ENCODE results near the gene SLC26A3.

SLC26A3 gene

DNA sequence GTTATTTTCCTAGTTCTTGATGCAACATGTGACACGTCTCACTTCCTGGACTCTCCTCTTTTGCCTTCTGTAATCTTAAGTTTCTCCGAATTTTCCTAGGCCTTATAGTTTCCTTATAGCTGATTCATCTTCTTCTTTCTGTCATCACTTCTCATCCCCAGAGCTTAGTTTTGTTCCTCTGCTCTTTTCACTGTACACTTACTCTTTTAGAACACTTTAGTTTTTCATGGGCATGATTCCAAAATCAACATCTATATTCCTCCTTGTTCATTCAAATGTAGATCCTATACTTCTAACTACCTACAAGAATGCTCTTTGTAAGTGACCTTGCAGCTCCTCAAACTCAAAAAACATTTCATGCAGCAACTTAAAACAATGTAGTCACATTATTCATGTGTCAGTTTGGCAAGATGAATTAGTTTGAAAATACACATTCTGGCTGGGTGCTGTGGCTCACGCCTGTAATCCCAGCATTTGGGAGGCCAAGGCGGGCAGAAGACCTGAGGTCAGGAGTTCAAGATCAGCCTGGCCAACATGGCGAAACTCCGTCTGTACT, 13.1 kb upstream of the SLC26A3 start:
- DNase-seq (ENCODE audit: low read depth in 3 of 3): no peak

DNA sequence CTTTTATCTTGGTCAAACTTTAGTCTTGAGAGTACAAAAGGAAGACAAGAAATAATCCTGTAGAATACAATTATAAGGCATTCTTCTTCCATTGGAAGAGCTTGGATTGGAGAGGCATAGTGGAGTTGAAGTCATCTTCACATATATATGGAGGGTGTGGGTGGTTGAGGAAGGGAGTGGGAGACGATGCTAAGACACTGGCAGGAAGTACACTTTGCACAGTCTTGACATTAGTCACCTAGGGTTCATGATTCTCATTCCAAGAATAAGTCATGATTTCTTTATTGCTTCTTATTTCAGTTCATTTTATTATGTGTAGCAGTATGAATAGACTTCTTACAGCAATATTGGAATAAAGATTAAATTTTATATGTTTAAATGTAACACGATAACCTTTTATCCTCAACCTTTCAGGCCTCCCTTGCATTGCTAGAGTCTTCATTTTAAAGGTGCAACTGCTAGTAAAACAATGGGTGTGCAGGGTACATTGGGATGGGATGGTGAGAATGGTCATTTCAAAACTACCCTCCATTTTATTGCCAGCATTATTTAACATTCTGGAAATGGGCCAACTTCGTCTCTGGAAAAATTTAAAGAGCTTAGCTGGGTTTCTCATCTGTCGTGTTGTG, 12.3 kb upstream of the SLC26A3 start:
- no peak for DNase-seq (ENCODE audit: low read depth in 3 of 3)

DNA sequence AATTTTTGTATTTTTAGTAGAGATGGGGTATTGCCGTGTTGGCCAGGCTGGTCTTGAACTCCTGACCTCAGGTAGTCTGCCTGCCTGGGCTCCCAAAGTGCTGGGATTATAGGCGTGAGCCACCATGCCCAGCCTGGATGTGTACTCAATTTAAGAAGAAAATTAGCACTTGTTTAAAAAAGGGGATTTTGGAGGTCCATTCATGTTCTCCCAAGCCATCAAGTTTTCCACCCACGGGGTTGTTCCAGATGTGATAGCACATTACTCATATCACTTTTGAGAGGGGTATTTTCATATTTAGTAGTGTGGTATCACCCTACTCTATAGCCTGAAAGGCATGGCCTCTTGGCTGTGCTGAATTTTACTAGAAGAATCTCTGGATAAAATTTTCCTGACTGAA, 10.5 kb upstream of the SLC26A3 start:
- peak; percentile 29 to 33 (median 29) for DNase-seq (ENCODE audit: low read depth in 3 of 3)

DNA sequence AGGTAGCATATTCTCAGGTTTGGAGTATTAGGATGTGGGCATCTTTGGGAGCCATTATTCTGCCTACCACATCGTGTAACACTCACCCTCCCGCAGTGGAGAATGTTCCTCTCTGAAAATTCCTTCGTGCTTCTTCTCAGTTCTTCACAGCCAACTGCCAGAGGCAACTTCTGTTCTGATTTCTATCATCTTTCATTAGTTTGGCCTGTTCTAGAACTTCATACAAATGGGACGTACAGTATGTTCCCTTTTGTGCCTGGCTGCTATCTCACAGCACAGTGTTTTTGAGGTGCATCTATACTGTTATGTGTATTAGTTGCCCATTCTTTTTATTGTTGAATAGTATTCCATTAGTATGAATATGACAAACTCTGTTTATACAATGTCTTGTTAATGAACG, 8.9 kb upstream of the SLC26A3 start:
- DNase-seq (ENCODE audit: low read depth in 3 of 3): no peak

DNA sequence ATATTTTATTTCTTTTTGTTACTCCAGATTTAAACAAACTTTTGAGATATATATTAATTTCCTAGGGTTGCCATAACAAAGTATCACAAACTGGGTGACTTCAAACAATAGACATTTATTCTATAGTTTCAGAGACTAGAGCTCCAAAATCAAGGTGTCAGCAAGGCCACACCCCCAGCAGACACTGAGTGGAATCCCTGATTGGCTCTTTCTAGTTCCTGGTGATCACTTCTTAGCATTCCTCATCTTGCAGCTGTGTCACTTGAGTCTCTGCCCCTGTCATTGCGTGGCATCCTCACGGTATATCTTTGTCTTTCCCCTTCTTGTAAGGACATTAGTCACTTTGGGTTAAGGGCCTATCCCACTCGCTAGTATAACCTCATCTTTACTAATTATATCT, 7.6 kb upstream of the SLC26A3 start:
- DNase-seq (ENCODE audit: low read depth in 3 of 3): no peak

DNA sequence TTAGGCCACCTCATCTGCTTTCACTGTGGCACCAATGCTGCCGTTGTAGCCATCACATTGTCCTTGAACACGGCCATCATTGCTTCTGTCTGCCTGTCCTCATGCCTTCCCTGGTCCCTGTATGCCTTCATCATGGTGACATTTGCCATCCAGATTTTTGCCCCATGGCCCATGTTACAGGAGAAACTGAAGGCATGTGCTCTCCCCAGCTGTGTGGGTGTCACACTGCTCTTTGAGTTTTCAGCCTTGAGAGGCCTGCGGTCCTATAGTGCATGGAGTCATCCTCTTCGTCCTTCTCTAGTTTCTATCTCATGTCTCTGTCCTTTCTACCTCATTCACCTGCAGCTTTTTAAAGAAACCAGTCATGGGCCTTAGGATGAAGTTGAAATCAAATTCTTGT, 6.2 kb upstream of the SLC26A3 start:
- DNase-seq (ENCODE audit: low read depth in 3 of 3): no peak

DNA sequence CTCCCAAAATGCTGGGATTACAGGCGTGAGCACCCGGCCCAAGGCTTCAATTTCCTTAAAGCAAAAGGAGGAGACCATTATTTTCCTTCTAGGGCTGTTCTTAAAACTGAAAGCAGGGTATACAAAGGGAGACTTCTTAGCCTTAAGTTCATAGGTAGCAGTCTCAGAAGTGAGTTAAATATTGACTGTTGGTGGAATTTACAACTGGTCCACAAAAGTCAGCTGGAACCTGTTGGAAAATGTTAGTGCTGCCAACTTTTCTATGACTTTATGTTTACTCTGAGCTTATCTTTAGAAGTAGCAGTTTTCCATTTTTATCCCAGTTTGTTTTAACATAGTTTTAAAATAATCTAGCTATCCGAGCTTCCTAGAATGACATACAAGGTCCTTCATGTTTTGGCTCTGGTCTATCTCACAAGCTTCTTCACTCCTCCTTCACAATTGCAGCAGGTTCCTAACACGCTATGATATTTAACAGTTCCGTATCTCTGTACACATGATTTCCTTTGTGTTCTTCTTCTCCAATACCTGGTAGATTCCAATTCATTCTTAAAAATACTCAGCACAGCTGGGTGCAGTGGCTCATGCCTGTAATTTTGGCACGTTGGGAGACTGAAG, 3.3 kb downstream of the SLC26A3 start:
- no peak for DNase-seq (ENCODE audit: low read depth in 3 of 3)

DNA sequence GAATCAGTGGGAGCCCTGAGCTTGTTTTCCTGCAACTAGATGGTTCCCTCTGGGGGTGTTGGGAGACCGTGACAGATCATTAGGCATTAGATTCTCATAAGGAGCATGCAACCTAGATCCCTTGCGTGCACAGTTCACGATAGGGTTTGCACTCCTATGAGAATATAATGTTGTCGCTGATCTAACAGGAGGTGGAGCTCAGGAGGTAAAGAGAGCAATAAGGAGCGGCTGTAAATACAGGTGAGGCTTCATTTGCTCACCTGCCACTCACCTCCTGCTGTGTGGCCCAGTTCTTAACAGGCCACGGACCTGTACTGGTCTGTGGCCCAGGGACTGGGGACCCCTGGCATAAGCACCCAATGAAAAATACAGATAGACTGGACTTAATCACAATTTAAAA, 10.7 kb downstream of the SLC26A3 start:
- DNase-seq (ENCODE audit: low read depth in 3 of 3): no peak

DNA sequence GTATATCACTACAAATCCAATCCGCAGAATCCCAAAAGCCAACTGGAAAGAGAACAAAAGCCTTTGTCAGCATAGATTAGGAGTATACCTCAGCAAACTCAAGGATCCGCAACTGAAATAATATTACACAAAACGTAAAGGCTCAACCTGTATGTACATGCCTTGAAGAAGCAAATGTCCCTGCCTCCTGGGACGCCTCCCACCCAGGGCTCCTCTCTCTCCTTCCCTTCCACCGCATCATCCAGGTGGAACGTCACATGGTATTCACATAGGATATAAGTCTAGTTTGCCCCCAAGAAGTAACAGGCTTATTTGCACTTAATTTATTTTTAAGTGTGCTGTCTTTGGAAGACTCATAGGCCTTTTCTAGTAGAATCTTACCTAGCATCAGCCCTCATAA, 13.4 kb downstream of the SLC26A3 start:
- no peak for DNase-seq (ENCODE audit: low read depth in 3 of 3)

DNA sequence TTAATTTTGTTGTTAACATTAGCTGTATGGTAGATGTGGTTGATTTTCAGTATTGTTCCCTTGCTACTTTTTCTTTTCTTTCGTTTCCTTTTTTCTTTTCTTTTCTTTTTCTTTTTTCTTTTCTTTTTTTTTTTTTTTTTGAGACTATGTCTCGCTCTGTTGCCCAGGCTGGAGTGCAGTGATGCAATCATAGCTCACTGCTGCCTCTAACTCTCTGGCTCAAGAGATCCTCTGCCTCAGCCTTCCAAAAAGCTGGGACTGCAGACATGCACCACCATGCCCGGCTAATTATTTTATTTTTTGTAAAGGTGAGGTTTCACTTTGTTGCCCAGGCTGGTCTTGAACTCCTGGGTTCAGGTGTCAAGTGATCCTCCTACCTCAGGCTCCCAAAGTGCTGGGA, 14.4 kb downstream of the SLC26A3 start:
- DNase-seq (ENCODE audit: low read depth in 3 of 3): no peak

DNA sequence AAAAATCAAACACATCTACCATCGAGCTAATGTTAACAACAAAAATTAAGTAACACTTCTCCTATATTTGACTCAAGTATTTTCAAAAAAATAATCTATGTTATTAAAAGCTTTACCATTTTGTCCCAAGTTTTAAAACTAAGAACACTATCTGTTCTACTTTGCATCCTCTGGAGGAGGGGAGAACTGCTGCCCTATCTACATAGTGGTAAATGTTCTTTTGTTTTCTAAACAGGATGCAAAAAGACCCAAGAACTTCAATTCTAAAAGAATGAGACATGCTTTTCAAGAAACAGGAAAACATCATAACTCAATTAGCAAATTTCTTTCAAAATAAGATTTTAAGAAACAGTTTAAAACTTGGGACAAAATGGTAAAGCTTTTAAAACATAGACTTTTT, 14.8 kb downstream of the SLC26A3 start:
- DNase-seq (ENCODE audit: low read depth in 3 of 3): no peak

DNA sequence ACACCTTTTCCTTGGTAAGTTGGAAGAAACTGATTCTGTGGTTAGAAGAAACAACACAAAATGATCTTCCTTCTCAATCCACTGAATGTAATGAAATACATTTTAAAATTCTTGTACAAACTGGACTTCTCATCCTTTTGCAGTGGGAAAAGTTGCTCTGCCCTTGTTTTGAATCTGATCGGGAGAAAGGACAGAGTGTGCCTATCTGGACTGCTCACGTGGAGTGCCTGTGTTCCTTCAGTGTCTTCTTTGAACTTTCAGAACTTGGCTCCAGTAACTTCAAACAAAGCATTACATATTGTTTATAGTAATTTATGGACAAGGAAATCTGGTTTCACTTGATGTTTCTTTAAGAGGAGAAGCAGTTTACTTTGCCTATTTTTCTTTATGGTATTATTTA, 17.1 kb downstream of the SLC26A3 start:
- no peak for DNase-seq (ENCODE audit: low read depth in 3 of 3)

DNA sequence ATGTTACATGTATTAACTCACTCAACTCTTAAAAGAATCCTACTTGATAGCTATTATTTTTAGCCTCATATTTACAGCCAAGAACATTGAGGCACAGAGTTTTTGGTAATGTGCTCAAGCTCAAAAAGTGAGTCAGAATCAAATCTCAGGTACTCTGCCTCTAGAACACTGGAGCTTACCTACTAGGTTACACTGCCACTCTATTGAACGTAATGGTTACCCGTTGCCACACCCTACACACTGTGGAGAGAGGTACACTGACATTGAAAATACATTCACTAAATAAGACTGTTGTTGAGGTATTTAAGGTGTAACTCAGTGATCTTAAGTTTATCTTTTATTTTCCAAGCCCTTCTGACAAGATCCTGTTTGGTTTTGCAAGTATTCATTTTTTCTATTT, 17.9 kb downstream of the SLC26A3 start:
- no peak for DNase-seq (ENCODE audit: low read depth in 3 of 3)

DNA sequence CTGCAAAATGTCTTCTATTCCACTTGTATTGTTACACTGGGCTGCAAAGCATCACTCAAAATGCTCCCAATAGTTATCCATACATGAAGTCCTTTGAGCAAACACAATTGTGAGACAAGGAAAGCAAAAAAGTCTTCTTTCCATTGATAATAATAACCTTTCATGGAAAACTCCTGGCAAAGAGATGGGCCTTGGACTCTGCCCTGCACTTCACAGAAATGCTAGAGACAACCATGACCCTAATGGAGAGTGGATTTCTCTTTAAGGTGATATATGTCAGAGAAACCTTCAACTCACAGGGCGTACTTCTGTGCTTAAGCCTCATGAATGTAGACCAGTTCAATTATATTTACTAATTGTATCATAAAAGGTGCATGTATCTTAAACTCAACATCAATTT, 19.4 kb downstream of the SLC26A3 start:
- no peak for DNase-seq (ENCODE audit: low read depth in 3 of 3)

DNA sequence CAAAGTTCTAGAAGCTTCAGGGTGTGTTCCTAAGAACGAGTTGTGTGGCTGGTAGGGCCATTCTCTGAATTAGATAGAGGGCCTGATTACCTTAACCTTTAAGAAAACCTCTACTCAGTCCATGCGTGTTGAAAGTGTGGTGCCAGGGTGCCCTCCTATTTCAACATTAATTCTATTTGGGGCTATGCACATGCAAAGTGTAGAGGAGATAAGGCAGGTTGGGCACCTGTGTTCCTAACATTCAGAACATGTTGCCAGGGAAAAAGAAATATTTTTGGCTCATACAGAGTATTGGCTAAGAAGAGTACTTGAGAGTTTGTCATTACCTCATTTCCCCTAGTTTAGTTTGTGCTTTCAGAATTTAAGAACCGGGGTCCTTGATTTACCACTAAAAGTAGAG, 20.6 kb downstream of the SLC26A3 start:
- DNase-seq (ENCODE audit: low read depth in 3 of 3): no peak

DNA sequence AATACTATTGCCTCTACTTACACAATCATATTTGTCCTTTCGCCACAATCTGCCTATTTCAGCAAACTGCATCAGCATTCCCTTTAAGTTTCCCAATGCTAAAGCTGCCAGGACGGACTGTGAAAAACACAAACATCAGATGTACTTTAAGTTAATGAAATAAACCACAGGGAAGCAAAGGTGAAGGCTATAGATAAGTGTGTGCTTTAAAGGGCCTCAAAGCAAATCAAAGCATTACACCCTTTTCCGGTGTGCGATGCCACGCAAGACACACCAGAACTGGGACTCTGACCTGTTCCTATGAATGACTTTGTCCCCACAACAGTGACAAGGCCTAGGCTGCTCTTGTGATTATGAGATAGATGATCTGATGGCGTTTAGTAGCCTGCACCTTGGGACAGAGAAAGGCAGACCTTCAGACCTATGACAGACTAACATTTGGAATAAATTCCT, 23.4 kb downstream of the SLC26A3 start:
- DNase-seq (ENCODE audit: low read depth in 3 of 3): no peak

DNA sequence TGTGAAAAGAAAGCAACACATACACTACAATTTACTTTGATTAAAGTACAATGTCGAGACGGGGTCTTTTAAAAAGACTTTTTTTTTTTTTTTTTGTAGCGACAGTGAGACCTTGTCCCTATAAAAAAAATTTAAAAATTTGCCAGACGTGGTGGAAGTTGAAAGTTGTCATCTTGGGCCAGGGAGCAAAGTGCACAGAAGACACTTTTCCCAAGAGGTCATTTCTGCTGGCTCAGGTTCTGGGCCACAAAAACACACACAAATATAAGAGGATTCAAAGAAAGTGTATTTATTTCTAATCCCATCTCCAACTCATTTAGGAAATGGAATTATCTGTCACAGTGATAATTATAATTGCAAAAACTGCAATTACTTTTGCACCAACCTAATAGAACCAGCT, 24.7 kb downstream of the SLC26A3 start:
- DNase-seq (ENCODE audit: low read depth in 3 of 3): no peak

DNA sequence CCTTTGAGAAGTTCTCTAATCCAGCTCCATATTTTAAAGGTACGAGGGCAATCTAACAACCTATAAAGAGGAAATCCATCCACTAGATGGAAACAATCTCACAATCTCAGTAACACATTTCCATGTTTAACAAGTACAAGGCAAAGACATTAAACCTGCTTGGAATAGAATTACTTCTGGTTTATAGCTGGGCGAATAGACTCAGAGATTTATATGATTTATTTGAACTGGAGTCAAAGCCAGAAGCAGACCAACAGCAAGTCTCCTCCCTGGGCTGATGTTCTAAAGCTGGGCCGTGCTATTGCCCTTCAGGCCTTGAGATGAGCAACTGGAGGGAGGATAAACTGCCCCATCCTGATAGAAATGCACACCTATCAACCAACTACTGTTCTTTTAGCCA, 25.3 kb downstream of the SLC26A3 start:
- DNase-seq (ENCODE audit: low read depth in 3 of 3): no peak

DNA sequence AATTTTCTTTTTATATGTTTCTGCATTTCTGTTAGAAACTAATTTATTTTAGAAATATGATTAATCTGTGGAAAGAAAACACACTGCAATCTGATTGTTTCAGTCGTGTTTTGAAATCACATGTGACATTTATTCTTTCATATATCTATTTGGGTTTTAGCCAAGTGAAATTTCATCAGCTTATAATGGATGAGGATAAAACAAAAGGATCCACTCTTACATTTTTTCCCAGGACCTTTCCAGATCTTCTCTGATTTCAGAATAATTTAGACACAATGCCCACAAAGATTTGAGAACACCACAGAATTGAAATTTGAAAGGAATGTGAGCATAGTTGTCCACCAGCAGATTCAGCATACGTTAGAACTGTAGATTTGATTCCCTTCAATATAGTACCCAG, 30.0 kb downstream of the SLC26A3 start:
- no peak for DNase-seq (ENCODE audit: low read depth in 3 of 3)

DNA sequence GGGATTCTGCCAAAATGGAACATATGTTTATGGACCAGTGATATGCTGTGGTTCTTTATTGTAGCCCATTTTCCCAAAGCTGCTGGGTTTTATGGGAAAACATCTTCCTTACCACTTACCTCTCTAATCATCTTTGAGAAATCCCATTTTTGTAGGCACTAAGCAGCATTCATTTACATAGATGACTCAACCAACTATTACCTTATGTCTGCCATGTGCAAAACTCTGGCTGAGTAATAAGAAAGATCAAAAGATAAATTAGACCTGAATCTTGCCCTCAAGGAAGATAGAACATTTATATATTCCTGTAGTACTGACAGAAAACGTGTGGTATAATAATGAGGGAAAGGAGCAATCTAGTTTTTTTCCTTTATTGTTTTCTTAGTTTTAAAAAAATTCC, 34.8 kb downstream of the SLC26A3 start:
- no peak for DNase-seq (ENCODE audit: low read depth in 3 of 3)

DNA sequence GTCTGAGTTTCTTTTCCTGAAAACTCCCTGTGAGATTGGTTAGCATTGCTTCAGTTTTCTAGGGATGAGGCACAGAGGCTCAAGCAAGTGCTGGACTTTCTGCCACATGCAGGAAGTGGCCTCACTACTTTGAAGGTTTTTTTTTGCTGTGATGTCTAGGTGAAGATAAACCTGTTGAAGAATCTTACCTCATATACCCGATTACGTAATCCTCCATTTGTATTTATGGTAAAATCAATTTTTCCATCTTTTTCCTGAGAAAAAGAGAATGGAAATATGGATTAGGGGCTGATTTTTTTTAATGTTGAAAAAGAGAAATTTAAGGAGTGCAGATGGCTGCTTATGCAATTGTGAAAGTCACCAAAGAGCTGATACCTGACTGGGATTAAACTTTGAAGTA, 35.6 kb downstream of the SLC26A3 start:
- no peak for DNase-seq (ENCODE audit: low read depth in 3 of 3)

DNA sequence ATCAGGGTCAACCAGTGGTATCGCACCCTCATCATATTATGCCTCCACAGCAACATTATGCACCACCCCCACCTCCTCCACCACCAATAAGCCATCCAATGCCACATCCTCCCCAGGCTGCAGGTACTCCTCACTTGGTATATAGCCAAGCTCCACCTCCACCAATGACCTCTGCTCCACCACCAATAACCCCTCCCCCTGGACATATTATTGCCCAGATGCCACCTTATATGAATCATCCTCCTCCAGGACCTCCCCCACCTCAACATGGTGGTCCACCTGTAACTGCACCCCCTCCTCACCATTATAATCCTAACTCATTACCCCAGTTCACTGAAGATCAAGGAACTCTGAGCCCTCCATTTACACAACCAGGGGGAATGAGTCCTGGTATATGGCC, 44.4 kb downstream of the SLC26A3 start:
- DNase-seq (ENCODE audit: low read depth in 3 of 3): no peak

DNA sequence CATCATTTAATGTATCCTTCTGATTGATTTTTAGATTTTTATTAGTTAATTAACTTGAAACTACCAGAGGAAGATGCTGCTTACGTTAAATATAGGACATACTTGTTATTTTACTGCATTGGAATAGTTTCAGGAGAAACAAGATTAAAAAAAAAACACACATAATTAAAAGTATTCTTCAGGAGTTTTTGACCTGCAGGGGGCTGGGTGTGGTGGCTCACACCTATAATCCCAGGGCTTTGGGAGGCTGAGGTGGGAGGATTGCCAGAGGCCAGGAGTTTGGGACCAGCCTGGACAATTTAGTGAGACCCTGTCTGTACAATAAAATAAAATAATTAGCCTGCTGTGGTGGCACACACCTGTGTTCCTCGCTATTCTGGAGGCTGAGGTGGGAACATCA, 48.4 kb downstream of the SLC26A3 start:
- DNase-seq (ENCODE audit: low read depth in 3 of 3): no peak

DNA sequence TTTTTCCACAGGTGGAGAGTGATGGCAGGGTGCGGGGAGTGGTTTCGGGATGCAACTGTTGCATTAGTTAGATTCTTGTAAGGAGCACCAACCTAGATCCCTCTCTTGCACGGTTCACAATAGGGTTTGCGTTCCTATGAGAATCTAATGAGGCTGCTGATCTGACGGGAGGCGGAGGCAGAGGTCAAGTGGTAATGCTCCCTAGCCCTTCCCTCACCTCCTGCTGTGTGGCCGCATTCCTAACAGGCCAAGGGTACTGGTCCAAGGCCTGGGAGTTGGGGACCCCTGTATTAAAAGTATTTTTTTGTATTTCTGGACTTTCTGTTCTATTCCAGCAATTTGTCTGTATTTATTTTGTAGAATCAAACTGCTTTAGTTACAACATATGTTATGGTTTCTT, 51.9 kb downstream of the SLC26A3 start:
- no peak for DNase-seq (ENCODE audit: low read depth in 3 of 3)

Data from stimulated activated CD4-positive, alpha-beta T cell treated with anti-CD3 and anti-CD28 coated beads, TNF-alpha, amount 100 ng/mL, for 48 hours (primary cell).